BJ (cell line): ENCODE data around the gene GPT2. TPM values are rescaled to one million over a fixed set of nuclear protein-coding genes. Genes with fewer than 3 reads are reported as not detected.

Source experiments
- CTCF ChIA-PET: fragments of 350-600 bp; formaldehyde crosslinking; extraction: SDS; loops from one replicate; lab custom pipeline; 2021; ENCODE audit warnings: antibody characterized with exemption, inconsistent platforms; lab: Yijun Ruan, JAX
- POLR2A ChIA-PET: fragments of 300-600 bp; sonication (Branson Sonifier 250); formaldehyde crosslinking; extraction: SDS; loops from one replicate; lab custom pipeline; 2021; ENCODE audit warnings: antibody characterized with exemption; lab: Charles Lee
- DNase-seq: peaks from one replicate; pipeline ENCODE4 v3.0.0-alpha.2; 2011; ENCODE audit warnings: low read depth
- H3K27me3 ChIP-seq: 2 replicates; pipeline ENCODE4 v1.6.0; 2011; ENCODE audit warnings: low read length; ENCODE audit not compliant: control insufficient read depth, insufficient read depth
- H3K36me3 ChIP-seq: 2 replicates; pipeline ENCODE4 v1.5.1; 2011; ENCODE audit warnings: low read length; ENCODE audit not compliant: control insufficient read depth, insufficient read depth
- H3K4me3 ChIP-seq: 2 replicates; pipeline ENCODE4 v1.5.1; 2011; ENCODE audit warnings: low read depth, mild to moderate bottlenecking, control low read depth, low read length
- CTCF ChIP-seq: IDR thresholded peaks from 2 replicates; pipeline ENCODE4 v1.5.1; 2011; ENCODE audit warnings: low read depth, mild to moderate bottlenecking, control low read depth, inconsistent platforms, low read length, moderate library complexity; ENCODE audit not compliant: insufficient read depth
- polyA plus RNA-seq: library from polyadenylated mRNA; depleted of rRNA; stranded (reverse); fragments of >200 nt; gene quantifications from 2 replicates; pipeline ENCODE4 v1.2.3, GENCODE V29; 2011

The GPT2 gene
- polyA plus RNA-seq, 1 experiment: 34.1 TPM

- CTCF ChIA-PET: interaction anchor here (0.9 to 1.7 kb wide), 5 partner anchors 13 to 32 kb away, joined by 3 to 6 read pairs (median 4); no protein-coding TSS in a partner anchor
- Histone ChIP-seq H3K4me3 (no peak overlapping the region), H3K36me3 (peaks cover 2% of the 10 kb centered on the region; the same call in 1 of the 2 replicates), H3K27me3 (peaks cover 3% of the 10 kb centered on the region)
- POLR2A ChIA-PET: no interaction called here
- no peak for TF ChIP-seq CTCF
- no peak for DNase-seq
Observed at GRCh38 chr16:46885960-46886763, 2.0 kb downstream of the GPT2 start.

GRCh38 chr16:46886764-46887523 lies 2.8 kb downstream of the GPT2 start:
- POLR2A ChIA-PET: interaction anchor here (0.6 kb wide), 1 partner anchor 151 kb away, joined by 4 read pairs; no protein-coding TSS in a partner anchor
- Histone ChIP-seq H3K27me3 (peaks cover 3% of the 10 kb centered on the region), H3K36me3 (peaks cover 2% of the 10 kb centered on the region; the same call in 1 of the 2 replicates), H3K4me3 (no peak overlapping the region)
- CTCF ChIA-PET: interaction anchor here (0.9 to 2.4 kb wide), 7 partner anchors 13 to 42 kb away, joined by 3 to 9 read pairs (median 4); no protein-coding TSS in a partner anchor
- DNase-seq: no peak
- no peak for TF ChIP-seq CTCF

- TF ChIP-seq CTCF: no peak
- ChIA-PET CTCF (interaction anchor here (0.9 to 2.4 kb wide), 7 partner anchors 12 to 42 kb away, joined by 3 to 9 read pairs (median 4); no protein-coding TSS in a partner anchor), POLR2A (interaction anchor here (0.6 kb wide), 1 partner anchor 150 kb away, joined by 4 read pairs; no protein-coding TSS in a partner anchor)
- H3K4me3 ChIP-seq: no peak overlapping the region
- peaks cover 2% of the 10 kb centered on the region; the same call in 1 of the 2 replicates for H3K36me3 ChIP-seq
- no peak for DNase-seq
- no peaks in the 10 kb centered on the region for H3K27me3 ChIP-seq
Observed at GRCh38 chr16:46887524-46887854, 3.3 kb downstream of the GPT2 start.

- ChIA-PET CTCF (interaction anchor here (0.7 to 1.7 kb wide), 5 partner anchors 17 to 40 kb away, joined by 3 to 5 read pairs (median 3); no protein-coding TSS in a partner anchor), POLR2A (interaction anchor here (0.5 kb wide), 1 partner anchor 29 kb away, joined by 4 read pairs; no protein-coding TSS in a partner anchor)
- no peak for TF ChIP-seq CTCF
- no peaks in the 10 kb centered on the region for H3K27me3 ChIP-seq
- no peak for DNase-seq
- peaks cover 2% of the 10 kb centered on the region; the same call in 1 of the 2 replicates for H3K36me3 ChIP-seq
- no peak overlapping the region for H3K4me3 ChIP-seq
Observed at GRCh38 chr16:46889245-46889941, 5.2 kb downstream of the GPT2 start.
